Stimulated activated CD4-positive, alpha-beta T cell treated with anti-CD3 and anti-CD28 coated beads, Interleukin-2, amount 100 ng/mL, for 24 hours (primary cell): Measurements from ENCODE around the gene PRM3.

Source experiments
- DNase-seq, 2 donors: peaks; one replicate each; pipeline ENCODE4 v3.0.0-alpha.2; 2020

Gene PRM3

GRCh38 chr16:11272921-11273720 is at the start of gene PRM3:
Gene PRM3, minus strand, starts transcription at chr16:11273629. Its CDS starts 34 bp downstream, at chr16:11273595.
- no peak for DNase-seq

- DNase-seq = no peak
Observed at GRCh38 chr16:11322823-11323222, 49.4 kb upstream of the PRM3 start.

GRCh38 chr16:11321662-11322061 is 48.2 kb upstream of the PRM3 start:
- no peak for DNase-seq

GRCh38 chr16:11320170-11320569 is 46.7 kb upstream of the PRM3 start:
- no peak for DNase-seq

- DNase-seq = no peak
Observed at GRCh38 chr16:11319529-11320146, 46.2 kb upstream of the PRM3 start.

- no peak for DNase-seq
Observed at GRCh38 chr16:11318817-11319216, 45.4 kb upstream of the PRM3 start.

- no peak for DNase-seq
Observed at GRCh38 chr16:11316331-11317015, 43.0 kb upstream of the PRM3 start.

GRCh38 chr16:11315510-11315909 is 42.1 kb upstream of the PRM3 start:
- DNase-seq = no peak

GRCh38 chr16:11314309-11314894 is 41.0 kb upstream of the PRM3 start:
- no peak for DNase-seq

GRCh38 chr16:11313493-11314308 is 40.3 kb upstream of the PRM3 start:
- no peak for DNase-seq

GRCh38 chr16:11312718-11313492 is 39.5 kb upstream of the PRM3 start:
- DNase-seq = peak in 1 of 2 donors; percentile 8

GRCh38 chr16:11310997-11311561 is 37.6 kb upstream of the PRM3 start:
- no peak for DNase-seq

GRCh38 chr16:11310634-11310977 is 37.2 kb upstream of the PRM3 start:
- DNase-seq = no peak

GRCh38 chr16:11309895-11310633 is 36.6 kb upstream of the PRM3 start:
- DNase-seq = no peak

GRCh38 chr16:11308493-11309283 is 35.3 kb upstream of the PRM3 start:
- DNase-seq = no peak

GRCh38 chr16:11307639-11308492 is 34.4 kb upstream of the PRM3 start:
- no peak for DNase-seq

- no peak for DNase-seq
Observed at GRCh38 chr16:11306997-11307638, 33.7 kb upstream of the PRM3 start.

GRCh38 chr16:11306381-11306780 is 33.0 kb upstream of the PRM3 start:
- DNase-seq = no peak
